ENCODE data around the gene HNRNPA3. TPM values are rescaled to one million over a fixed set of nuclear protein-coding genes. Genes with fewer than 3 reads are reported as not detected.

HNRNPA3 gene
- total and polyA plus RNA-seq, 2 of the 13 experiments (the other 11 are each of a cell fraction or from before 2014, with no cell fraction given): 73.3 to 97.7 TPM

- TF ChIP-seq STAT5B (CRISPR knock-in tag; IDR thresholded peaks at IDR 0.05) (no peak), HNRNPK (IDR thresholded peaks at IDR 0.05; ENCODE audit: low read depth, low read length, poor library complexity, severe bottlenecking) (no peak), PCBP1 (IDR thresholded peaks at IDR 0.05; ENCODE audit: borderline replicate concordance, low read depth, low read length) (no peak), RBFOX2 (IDR thresholded peaks at IDR 0.05; ENCODE audit: low read depth, low read length) (0 out of 2 replicates have a peak, but pooled peaks have one; percentile 45), CERS6 (CRISPR knock-in tag; IDR thresholded peaks at IDR 0.05) (no peak), KMT2A (CRISPR knock-in tag; IDR thresholded peaks at IDR 0.05) (no peak), ZSCAN9 (CRISPR knock-in tag; IDR thresholded peaks at IDR 0.05; ENCODE audit: borderline replicate concordance) (0 out of 2 replicates have a peak, but pooled peaks have one; percentile 54), ZNF484 (CRISPR knock-in tag; IDR thresholded peaks at IDR 0.05; ENCODE audit: borderline replicate concordance, low read depth) (no peak), ARID3A (IDR thresholded peaks at IDR 0.05; ENCODE audit: low read depth, low read length) (no peak), ARID2 (CRISPR knock-in tag; IDR thresholded peaks at IDR 0.05; ENCODE audit: borderline replicate concordance) (0 out of 2 replicates have a peak, but pooled peaks have one; percentile 1), MIER3 (CRISPR knock-in tag; IDR thresholded peaks at IDR 0.05; ENCODE audit: borderline replicate concordance) (no peak), PRPF4 (IDR thresholded peaks at IDR 0.05; ENCODE audit: low read depth, low read length, poor library complexity, severe bottlenecking) (no peak), ZNF101 (CRISPR knock-in tag; IDR thresholded peaks at IDR 0.05; ENCODE audit: borderline replicate concordance, low read depth) (no peak), ZNF121 (CRISPR knock-in tag; IDR thresholded peaks at IDR 0.05) (no peak)
- 1% methylated on average over 2 of the region's 2 CpGs for WGBS (ENCODE audit: low lambda C conversion rate)
- DNase-seq (ENCODE audit: low spot score) (no peak), ATAC-seq (no peak), FAIRE-seq (no peak)
- Histone ChIP-seq H3K4me3 (replicated peaks in 1 of 3; ENCODE audit: insufficient read depth in 1 of 3, low read depth in 2 of 3, low read length in 3 of 3) (peak overlapping the region; percentile 94 to 99 (median 98); a peak in 5 of 6 replicates), H3K27me3 (ENCODE audit: control insufficient read depth in 1 of 2, insufficient read depth in 2 of 2, low read length in 2 of 2) (no peaks in the 10 kb centered on the region; a peak in 1 of 5 replicates), H3K27ac (ENCODE audit: extremely low read length, insufficient read depth, low read length) (peak overlapping the region; percentile 100), H2AFZ (ENCODE audit: low read length) (no peak overlapping the region), H3K4me1 (ENCODE audit: insufficient read depth, low read length) (peaks cover 66% of the 10 kb centered on the region), H3K36me3 (replicated peaks in 1 of 2; ENCODE audit: control insufficient read depth in 1 of 2, insufficient read depth in 2 of 2, low read length in 2 of 2) (peaks cover 0 to 8% of the 10 kb centered on the region in 2 experiments; a peak in 2 of 5 replicates), H3K9ac (ENCODE audit: insufficient read depth, low read depth, low read length) (peak overlapping the region; percentile 100), H4K20me1 (ENCODE audit: insufficient read depth, low read length) (peaks cover 61% of the 10 kb centered on the region), H3K79me2 (ENCODE audit: insufficient read depth, low read length) (peaks cover 75% of the 10 kb centered on the region), H3K4me2 (ENCODE audit: low read depth, low read length) (peak overlapping the region; percentile 96), H3K9me3 (ENCODE audit: low read length) (no peaks in the 10 kb centered on the region)
- intact Hi-C loops (cut with micrococcal nuclease; ENCODE audit: unreplicated experiment) (loop anchor here (5.0 kb wide), 2 partner anchors 35 to 155 kb away; no protein-coding TSS in a partner anchor), in situ Hi-C loops (cut with HindIII; ENCODE audit: extremely low pct_ligation_motif_present, low pct_unique_long_range_greater_than_20kb) (loop anchor here (5.0 kb wide), 4 partner anchors 50 to 130 kb away; partner anchors contain the start of genes AGPS and HNRNPA3)
- BruUV-seq (replicated peaks): no TSS peak
- CTCF ChIA-PET (ENCODE audit: low intra/inter-chr PET ratio, low total read pairs): interaction anchor here (3.5 kb wide), 1 partner anchor 71 kb away, joined by 24 read pairs; no protein-coding TSS in a partner anchor
- POLR2A ChIA-PET: interaction anchor here (5.2 kb wide), 1 partner anchor 97 kb away, joined by 81 read pairs; no protein-coding TSS in a partner anchor
Measured at GRCh38 chr2:177262092-177262491, 49.5 kb downstream of the HNRNPA3 start.

Data from HepG2 (cell line).